Esophagus muscularis mucosa (tissue), 4 donors: ENCODE results near the gene C2orf42. TPM values are rescaled to one million over a fixed set of nuclear protein-coding genes. Genes with fewer than 3 reads are reported as not detected.

Experiments used
- DNase-seq: peaks from one replicate; pipeline ENCODE4 v3.0.0-alpha.2; 2017; ENCODE audit errors: extremely low spot score
- H3K27ac ChIP-seq, 4 donors: fragments of 200-600 bp; sonication (generic); replicated peaks in 1 of 4; 1 replicate in 3 of 4; 2 replicates in 1 of 4; pipeline ENCODE4 v1.5.1; 2016 to 2019; ENCODE audit warnings: mild to moderate bottlenecking in 1 of 4
- H3K27me3 ChIP-seq, 4 donors: fragments of 200-600 bp; sonication (generic); one replicate each; pipeline versions ENCODE4 v1.5.1 to v1.6.0; 2016 to 2019
- H3K36me3 ChIP-seq, 4 donors: fragments of 200-600 bp; sonication (generic); one replicate each; pipeline ENCODE4 v1.5.1; 2016 to 2019
- H3K4me1 ChIP-seq, 4 donors: fragments of 200-600 bp; sonication (generic); one replicate each; pipeline ENCODE4 v1.5.1; 2016 to 2019
- H3K4me3 ChIP-seq, 4 donors: fragments of 200-600 bp; sonication (generic); 1 replicate in 2 of 4; 2 replicates in 2 of 4; pipeline ENCODE4 v1.5.1; 2016 to 2019; ENCODE audit warnings: mild to moderate bottlenecking in 4 of 4, moderate library complexity in 1 of 4
- H3K9me3 ChIP-seq, 4 donors: fragments of 200-600 bp; sonication (generic); 1 replicate in 3 of 4; 2 replicates in 1 of 4; pipeline ENCODE4 v1.5.1; 2016 to 2019
- EP300 ChIP-seq: sonication (generic); formaldehyde crosslinking; IDR thresholded peaks from one replicate; pipeline ENCODE4 v1.6.1; 2017; ENCODE audit warnings: antibody characterized with exemption
- POLR2A ChIP-seq: fragments of 450-650 bp; IDR thresholded peaks from one replicate; pipeline ENCODE4 v1.6.1; 2017; ENCODE audit warnings: antibody characterized with exemption, moderate library complexity, mild to moderate bottlenecking, low read depth
- POLR2AphosphoS5 ChIP-seq, 2 donors: sonication (generic); formaldehyde crosslinking; IDR thresholded peaks; one replicate each; pipeline ENCODE4 v1.6.1; 2017; ENCODE audit warnings: antibody characterized with exemption in 2 of 2
- WGBS: methylation state at CpG from one replicate; pipeline ENCODE4 v1.1.5; 2018; 5-methylcytosine and 5-hydroxymethylcytosine counted together
- intact Hi-C: fragments of 100-400 bp; cut with DNase I; formaldehyde crosslinking; loops from one replicate; pipeline ENCODE4 v1.15.1; 2023
- total RNA-seq, 4 donors: library from RNA; depleted of rRNA; stranded (reverse); fragments of >200 nt; gene quantifications; one replicate each; pipeline versions ENCODE4 v1.1.0 to v1.2.1, GENCODE V29; 2016
- TF ChIP-seq, protein P1 (sequence below), 3 experiments: fragments of 200-600 bp in 2 of 3; fragments of 450-650 bp in 1 of 3; sonication (generic) in 2 of 3; IDR thresholded peaks; one replicate each; pipeline ENCODE4 v1.5.1; 2017 to 2019; ENCODE audit warnings: antibody characterized with exemption in 3 of 3, mild to moderate bottlenecking in 2 of 3, moderate library complexity in 1 of 3

Gene C2orf42
- total RNA-seq, 4 donors from 2014 or later, result 15.4 to 20.9 (median 17.9) TPM

DNA sequence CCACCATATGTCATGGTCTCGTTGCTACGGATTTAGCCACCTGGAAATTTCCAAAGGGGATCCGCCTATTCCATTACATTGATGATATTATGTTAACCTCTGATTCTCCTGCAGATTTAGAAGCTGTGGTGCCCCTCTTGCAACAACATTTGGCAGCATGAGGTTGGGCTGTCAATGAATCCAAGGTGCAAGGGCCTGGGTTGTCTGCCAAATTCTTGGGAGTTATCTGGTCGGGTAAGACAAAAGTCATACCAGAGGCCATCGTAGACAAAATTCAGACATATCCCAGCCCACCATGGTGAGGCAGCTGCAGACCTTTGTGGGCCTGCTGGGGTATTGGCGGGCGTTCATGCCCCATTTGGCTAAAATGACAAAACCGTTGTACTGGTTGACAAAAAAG lies 13.6 kb upstream of the C2orf42 start:
- intact Hi-C loops, result no loop called here
- 86% methylated on average over 8 of the region's 8 CpGs for WGBS
- H3K9me3 ChIP-seq, result no peaks in the 10 kb centered on the region
- H3K27me3 ChIP-seq, result no peaks in the 10 kb centered on the region
- H3K4me1 ChIP-seq, result no peaks in the 10 kb centered on the region
- H3K4me3 ChIP-seq, result no peak overlapping the region
- peaks cover 0 to 9% (median 0%) of the 10 kb centered on the region in 4 donors for H3K36me3 ChIP-seq
- no peak overlapping the region for H3K27ac ChIP-seq
- TF ChIP-seq EP300 (no peak), POLR2A (no peak), POLR2AphosphoS5 (IDR thresholded peaks at IDR 0.05) (no peak)
- TF ChIP-seq, protein P1, sequence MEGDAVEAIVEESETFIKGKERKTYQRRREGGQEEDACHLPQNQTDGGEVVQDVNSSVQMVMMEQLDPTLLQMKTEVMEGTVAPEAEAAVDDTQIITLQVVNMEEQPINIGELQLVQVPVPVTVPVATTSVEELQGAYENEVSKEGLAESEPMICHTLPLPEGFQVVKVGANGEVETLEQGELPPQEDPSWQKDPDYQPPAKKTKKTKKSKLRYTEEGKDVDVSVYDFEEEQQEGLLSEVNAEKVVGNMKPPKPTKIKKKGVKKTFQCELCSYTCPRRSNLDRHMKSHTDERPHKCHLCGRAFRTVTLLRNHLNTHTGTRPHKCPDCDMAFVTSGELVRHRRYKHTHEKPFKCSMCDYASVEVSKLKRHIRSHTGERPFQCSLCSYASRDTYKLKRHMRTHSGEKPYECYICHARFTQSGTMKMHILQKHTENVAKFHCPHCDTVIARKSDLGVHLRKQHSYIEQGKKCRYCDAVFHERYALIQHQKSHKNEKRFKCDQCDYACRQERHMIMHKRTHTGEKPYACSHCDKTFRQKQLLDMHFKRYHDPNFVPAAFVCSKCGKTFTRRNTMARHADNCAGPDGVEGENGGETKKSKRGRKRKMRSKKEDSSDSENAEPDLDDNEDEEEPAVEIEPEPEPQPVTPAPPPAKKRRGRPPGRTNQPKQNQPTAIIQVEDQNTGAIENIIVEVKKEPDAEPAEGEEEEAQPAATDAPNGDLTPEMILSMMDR (IDR thresholded peaks at IDR 0.05), result no peak
- DNase-seq, result no peak

DNA sequence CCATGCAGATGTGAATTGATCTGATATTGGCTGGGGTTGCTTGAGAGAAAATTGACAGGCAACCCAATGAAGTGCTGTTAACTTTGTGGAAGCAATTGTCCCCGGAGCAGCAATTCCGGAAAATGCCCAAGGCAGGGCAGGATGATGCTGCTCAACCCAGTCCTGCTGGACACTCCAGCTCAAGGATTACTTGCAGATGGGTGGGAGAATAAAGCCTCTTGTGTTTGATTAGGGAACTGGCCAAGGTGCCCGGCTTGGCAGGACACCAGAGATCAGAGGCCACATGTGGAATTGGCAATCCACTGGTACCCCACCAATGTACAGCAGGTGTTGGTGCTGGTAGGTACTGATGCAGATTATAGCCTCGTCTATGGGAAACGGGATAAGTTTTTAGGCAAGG lies 12.3 kb upstream of the C2orf42 start:
- 90% methylated on average over 5 of the region's 5 CpGs for WGBS

DNA sequence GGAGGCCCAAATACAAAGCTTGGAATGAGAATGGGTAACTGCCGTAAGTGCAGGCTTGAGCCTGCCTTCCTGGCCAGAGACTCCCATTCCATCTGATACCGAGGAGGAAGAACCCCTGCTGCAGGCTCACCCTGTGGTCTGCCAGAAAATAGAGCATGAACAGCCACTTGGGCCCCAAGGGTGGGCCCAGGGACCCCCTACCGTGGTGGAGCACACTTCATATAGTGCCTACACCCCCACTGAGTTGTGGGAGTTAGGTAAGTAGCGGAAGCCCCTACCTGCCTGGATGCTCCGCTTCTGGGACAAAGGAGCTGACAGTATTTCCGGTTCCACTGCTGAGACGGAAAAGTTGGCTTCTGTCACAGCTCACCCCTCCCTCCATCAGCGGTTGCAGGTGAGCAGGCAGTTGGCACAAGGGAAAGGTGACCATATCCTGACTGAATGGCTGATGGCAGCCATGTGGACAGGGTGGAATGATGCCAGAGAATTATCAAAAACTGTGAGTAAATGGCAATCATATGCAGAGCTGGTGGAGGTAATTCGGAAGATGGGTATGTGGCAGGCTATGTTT lies 11.5 kb upstream of the C2orf42 start:
- peak; percentile 68 for DNase-seq
- WGBS, result 76% methylated on average over 6 of the region's 9 CpGs
- H3K27me3 ChIP-seq, result no peaks in the 10 kb centered on the region
- no peak overlapping the region for H3K4me3 ChIP-seq
- no peak overlapping the region for H3K27ac ChIP-seq
- H3K9me3 ChIP-seq, result no peaks in the 10 kb centered on the region
- intact Hi-C loops, result no loop called here
- H3K36me3 ChIP-seq, result no peaks in the 10 kb centered on the region
- no peaks in the 10 kb centered on the region for H3K4me1 ChIP-seq
- TF ChIP-seq EP300 (no peak), POLR2A (no peak), POLR2AphosphoS5 (IDR thresholded peaks at IDR 0.05) (no peak)
- TF ChIP-seq, protein P1 (IDR thresholded peaks at IDR 0.05), result no peak

More for the DNA sequence above, 12.3 kb upstream of the C2orf42 start:
- H3K27ac ChIP-seq, result no peak overlapping the region
- peaks cover 0 to 4% (median 0%) of the 10 kb centered on the region in 4 donors for H3K36me3 ChIP-seq
- no peak overlapping the region for H3K4me3 ChIP-seq
- no peaks in the 10 kb centered on the region for H3K27me3 ChIP-seq
- DNase-seq, result no peak
- intact Hi-C loops, result no loop called here
- no peaks in the 10 kb centered on the region for H3K9me3 ChIP-seq
- no peak for TF ChIP-seq EP300
- TF ChIP-seq, protein P1 (IDR thresholded peaks at IDR 0.05), result no peak
- TF ChIP-seq POLR2AphosphoS5 (IDR thresholded peaks at IDR 0.05), result no peak
- TF ChIP-seq POLR2A, result no peak
- no peaks in the 10 kb centered on the region for H3K4me1 ChIP-seq

DNA sequence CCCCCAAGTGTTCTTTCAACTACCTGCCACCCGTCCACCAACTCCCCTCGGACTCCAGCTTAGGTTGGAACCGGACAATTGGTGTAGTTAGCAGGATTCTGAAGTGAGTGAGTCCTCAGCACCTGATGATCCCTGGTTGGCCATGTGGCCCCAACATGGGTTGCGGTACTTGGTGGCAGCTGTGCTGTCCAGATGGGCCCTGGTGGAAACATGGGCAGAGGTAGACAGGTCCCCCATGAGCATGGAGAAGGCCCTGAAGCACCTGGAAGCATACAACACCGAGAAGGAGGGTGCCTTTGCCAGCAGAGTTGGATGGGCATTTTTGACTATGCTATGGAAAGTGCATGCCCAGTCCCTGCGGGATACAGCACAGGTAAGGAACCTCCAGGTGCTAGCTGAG lies 11.0 kb upstream of the C2orf42 start:
- WGBS, result 96% methylated on average over 3 of the region's 6 CpGs
- Histone ChIP-seq H3K27me3 (no peaks in the 10 kb centered on the region), H3K4me3 (no peak overlapping the region), H3K9me3 (no peaks in the 10 kb centered on the region), H3K4me1 (no peaks in the 10 kb centered on the region), H3K27ac (no peak overlapping the region), H3K36me3 (no peaks in the 10 kb centered on the region)
- TF ChIP-seq EP300 (no peak), POLR2A (no peak), POLR2AphosphoS5 (IDR thresholded peaks at IDR 0.05) (no peak)
- TF ChIP-seq, protein P1 (IDR thresholded peaks at IDR 0.05), result no peak
- peak; percentile 55 for DNase-seq
- intact Hi-C loops, result no loop called here
